Thyroid gland (tissue), 4 donors: ENCODE results near the gene AK8.

Experiments
- POLR2A ChIP-seq, 2 donors: fragments of 450-650 bp; IDR thresholded peaks; one replicate each; pipeline ENCODE4 v1.6.1; 2017; ENCODE audit warnings: antibody characterized with exemption in 2 of 2, mild to moderate bottlenecking in 2 of 2, moderate library complexity in 1 of 2
- TF ChIP-seq, protein P1 (sequence below), 6 experiments: fragments of 200-600 bp in 3 of 6; fragments of 450-650 bp in 3 of 6; sonication (generic) in 3 of 6; IDR thresholded peaks; one replicate each; pipeline ENCODE4 v1.5.1; 2016 to 2019; ENCODE audit warnings: antibody characterized with exemption in 6 of 6, mild to moderate bottlenecking in 2 of 6, inconsistent platforms in 1 of 6, moderate library complexity in 1 of 6

DNA sequence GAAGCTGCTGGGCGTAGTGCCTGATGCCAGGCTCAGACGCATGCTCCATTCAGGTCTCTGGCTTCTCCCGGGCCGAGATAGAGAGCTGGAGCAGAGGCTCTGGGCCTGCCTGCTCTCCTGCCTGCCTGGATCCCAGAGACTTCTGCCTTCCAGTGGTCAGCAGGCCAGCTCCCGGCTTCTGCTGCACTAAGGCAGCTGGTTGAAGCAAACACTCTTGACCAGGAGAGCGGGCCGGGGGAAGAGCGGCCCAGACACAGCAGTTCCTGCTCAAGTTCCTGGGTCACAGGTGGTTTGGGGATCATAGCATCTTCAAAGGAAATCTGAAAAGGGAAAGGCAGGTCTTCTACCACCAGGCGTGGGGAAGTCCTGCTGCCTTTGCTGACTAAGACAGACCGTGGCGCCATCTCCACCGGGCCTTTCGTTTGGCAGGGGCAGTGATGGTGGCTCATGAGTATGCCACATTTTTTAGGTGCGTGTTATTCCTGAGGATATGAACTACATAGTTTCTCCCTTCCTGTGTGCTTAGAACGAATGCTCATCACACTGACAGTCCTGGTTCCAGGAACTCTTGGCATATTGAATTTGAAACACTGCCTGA is 31.1 kb downstream of the AK8 start:
- TF ChIP-seq POLR2A (IDR thresholded peaks at IDR 0.05): no peak
- TF ChIP-seq, protein P1, sequence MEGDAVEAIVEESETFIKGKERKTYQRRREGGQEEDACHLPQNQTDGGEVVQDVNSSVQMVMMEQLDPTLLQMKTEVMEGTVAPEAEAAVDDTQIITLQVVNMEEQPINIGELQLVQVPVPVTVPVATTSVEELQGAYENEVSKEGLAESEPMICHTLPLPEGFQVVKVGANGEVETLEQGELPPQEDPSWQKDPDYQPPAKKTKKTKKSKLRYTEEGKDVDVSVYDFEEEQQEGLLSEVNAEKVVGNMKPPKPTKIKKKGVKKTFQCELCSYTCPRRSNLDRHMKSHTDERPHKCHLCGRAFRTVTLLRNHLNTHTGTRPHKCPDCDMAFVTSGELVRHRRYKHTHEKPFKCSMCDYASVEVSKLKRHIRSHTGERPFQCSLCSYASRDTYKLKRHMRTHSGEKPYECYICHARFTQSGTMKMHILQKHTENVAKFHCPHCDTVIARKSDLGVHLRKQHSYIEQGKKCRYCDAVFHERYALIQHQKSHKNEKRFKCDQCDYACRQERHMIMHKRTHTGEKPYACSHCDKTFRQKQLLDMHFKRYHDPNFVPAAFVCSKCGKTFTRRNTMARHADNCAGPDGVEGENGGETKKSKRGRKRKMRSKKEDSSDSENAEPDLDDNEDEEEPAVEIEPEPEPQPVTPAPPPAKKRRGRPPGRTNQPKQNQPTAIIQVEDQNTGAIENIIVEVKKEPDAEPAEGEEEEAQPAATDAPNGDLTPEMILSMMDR (IDR thresholded peaks at IDR 0.05): no peak
